ENCODE results near the gene MET. TPM values are rescaled to one million over a fixed set of nuclear protein-coding genes. Genes with fewer than 3 reads are reported as not detected.

The MET gene
- total RNA-seq, 4 donors from 2014 or later = 3.8 to 25.0 (median 18.6) TPM

DNA sequence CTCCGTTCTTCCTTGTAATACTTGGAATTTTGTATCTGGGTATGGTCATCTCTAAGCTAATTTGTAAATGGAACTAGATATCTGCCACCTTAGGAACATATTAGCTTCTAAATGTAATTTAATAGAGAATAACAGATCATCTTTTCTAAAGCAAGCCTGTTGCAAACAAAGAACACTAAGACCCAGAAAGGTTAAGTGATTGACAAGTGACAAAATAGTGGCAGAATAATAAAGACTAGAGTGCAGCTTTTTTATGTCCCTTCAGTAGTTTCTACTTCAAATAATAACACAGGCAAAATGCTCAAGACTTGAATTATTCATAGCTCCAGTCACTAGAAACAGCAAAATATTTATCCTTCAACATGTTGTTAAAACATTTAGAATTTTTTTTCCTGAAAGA, 91.7 kb downstream of the MET start:
- Histone ChIP-seq H3K9me3 (no peaks in the 10 kb centered on the region), H3K4me3 (no peak overlapping the region), H3K27ac (no peak overlapping the region), H3K4me1 (no peaks in the 10 kb centered on the region), H3K27me3 (no peaks in the 10 kb centered on the region), H3K36me3 (no peaks in the 10 kb centered on the region)
- no peak for DNase-seq
- WGBS, 2 donors = 63 to 75% methylated on average over 1 of the region's 1 CpG
- intact Hi-C loops (cut with DNase I) = no loop called here
- TF ChIP-seq CTCF (IDR thresholded peaks at IDR 0.05) (no peak), POLR2A (IDR thresholded peaks at IDR 0.05) (no peak)

- 79% methylated on average over 3 of the region's 3 CpGs for WGBS, 2 donors
- Histone ChIP-seq H3K9me3 (no peaks in the 10 kb centered on the region), H3K36me3 (no peaks in the 10 kb centered on the region), H3K4me1 (no peaks in the 10 kb centered on the region), H3K4me3 (no peak overlapping the region), H3K27me3 (no peaks in the 10 kb centered on the region), H3K27ac (no peak overlapping the region)
- intact Hi-C loops (cut with DNase I) = no loop called here
- no peak for DNase-seq
- TF ChIP-seq POLR2A (IDR thresholded peaks at IDR 0.05) (no peak), CTCF (IDR thresholded peaks at IDR 0.05) (no peak)
Observed at GRCh38 chr7:116766881-116767280, 94.9 kb downstream of the MET start.

GRCh38 chr7:116769546-116769945, 97.5 kb downstream of the MET start:
- TF ChIP-seq CTCF (IDR thresholded peaks at IDR 0.05) (no peak), POLR2A (IDR thresholded peaks at IDR 0.05) (no peak)
- no peak for DNase-seq
- no peak overlapping the region for H3K4me3 ChIP-seq
- no peaks in the 10 kb centered on the region for H3K4me1 ChIP-seq
- intact Hi-C loops (cut with DNase I) = no loop called here
- WGBS, 2 donors = 79 to 82% methylated on average over 3 of the region's 3 CpGs
- no peaks in the 10 kb centered on the region for H3K9me3 ChIP-seq
- no peaks in the 10 kb centered on the region for H3K27me3 ChIP-seq
- no peak overlapping the region for H3K27ac ChIP-seq
- no peaks in the 10 kb centered on the region for H3K36me3 ChIP-seq

- WGBS, 2 donors = 70 to 82% methylated on average over 1 of the region's 1 CpG
- no peaks in the 10 kb centered on the region for H3K27me3 ChIP-seq
- no peaks in the 10 kb centered on the region for H3K9me3 ChIP-seq
- no peak overlapping the region for H3K4me3 ChIP-seq
- H3K27ac ChIP-seq = no peak overlapping the region
- no peak for DNase-seq
- intact Hi-C loops (cut with DNase I) = no loop called here
- no peaks in the 10 kb centered on the region for H3K36me3 ChIP-seq
- no peak for TF ChIP-seq POLR2A (IDR thresholded peaks at IDR 0.05)
- H3K4me1 ChIP-seq = peaks cover 0 to 2% (median 0%) of the 10 kb centered on the region in 3 donors
Observed at GRCh38 chr7:116770941-116771340, 98.9 kb downstream of the MET start.

- intact Hi-C loops (cut with DNase I) = no loop called here
- DNase-seq = no peak
- 89 to 90% methylated on average over 7 of the region's 7 CpGs for WGBS, 2 donors
- H3K27me3 ChIP-seq = no peaks in the 10 kb centered on the region
- no peaks in the 10 kb centered on the region for H3K9me3 ChIP-seq
- peaks cover 0 to 9% (median 4%) of the 10 kb centered on the region in 3 donors for H3K4me1 ChIP-seq
- no peak overlapping the region for H3K27ac ChIP-seq
- H3K4me3 ChIP-seq = no peak overlapping the region
- TF ChIP-seq CTCF (IDR thresholded peaks at IDR 0.05) (no peak), POLR2A (IDR thresholded peaks at IDR 0.05) (no peak)
- no peaks in the 10 kb centered on the region for H3K36me3 ChIP-seq
Observed at GRCh38 chr7:116771640-116772039, 99.6 kb downstream of the MET start.

GRCh38 chr7:116772423-116772863, 100.4 kb downstream of the MET start:
- H3K27me3 ChIP-seq = no peaks in the 10 kb centered on the region
- H3K36me3 ChIP-seq = no peaks in the 10 kb centered on the region
- no peaks in the 10 kb centered on the region for H3K9me3 ChIP-seq
- peaks cover 0 to 14% (median 7%) of the 10 kb centered on the region in 3 donors for H3K4me1 ChIP-seq
- TF ChIP-seq CTCF (IDR thresholded peaks at IDR 0.05) (no peak), POLR2A (IDR thresholded peaks at IDR 0.05) (no peak)
- intact Hi-C loops (cut with DNase I) = no loop called here
- no peak overlapping the region for H3K4me3 ChIP-seq
- H3K27ac ChIP-seq = no peak overlapping the region
- DNase-seq = no peak
